Activated CD8-positive, alpha-beta memory T cell treated with anti-CD3 and anti-CD28 coated beads, Interleukin-2, amount 50 U/mL, for 48 hours (primary cell): ENCODE measurements around the gene GPR158.
"Not testable (repeated sequence)": the region's sequence is repeated elsewhere in the genome, so short reads cannot be mapped to it uniquely, and the experiment has no call there.

Source experiments
- DNase-seq: peaks from one replicate; pipeline ENCODE4 v3.0.0-alpha.2; 2020

The GPR158 gene

DNA sequence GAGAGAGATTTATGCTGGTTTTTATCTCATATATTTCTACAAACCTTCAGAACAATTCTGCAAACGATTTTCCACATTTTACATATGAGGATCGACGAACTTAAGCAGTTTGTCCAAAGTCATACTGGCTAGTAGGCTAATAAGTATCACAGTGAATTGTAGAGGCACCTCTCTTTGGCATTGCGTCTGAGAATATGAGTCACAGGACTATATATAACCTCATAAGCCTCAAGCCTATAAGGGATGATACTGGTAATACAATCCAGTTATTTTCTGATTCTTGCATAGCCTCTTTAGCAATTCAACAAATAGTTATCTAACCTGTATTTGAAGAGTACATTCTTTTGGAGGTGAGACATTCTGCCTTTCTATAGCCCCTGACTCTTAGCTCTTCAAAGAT is 129.8 kb downstream of the GPR158 start:
- no peak for DNase-seq

DNA sequence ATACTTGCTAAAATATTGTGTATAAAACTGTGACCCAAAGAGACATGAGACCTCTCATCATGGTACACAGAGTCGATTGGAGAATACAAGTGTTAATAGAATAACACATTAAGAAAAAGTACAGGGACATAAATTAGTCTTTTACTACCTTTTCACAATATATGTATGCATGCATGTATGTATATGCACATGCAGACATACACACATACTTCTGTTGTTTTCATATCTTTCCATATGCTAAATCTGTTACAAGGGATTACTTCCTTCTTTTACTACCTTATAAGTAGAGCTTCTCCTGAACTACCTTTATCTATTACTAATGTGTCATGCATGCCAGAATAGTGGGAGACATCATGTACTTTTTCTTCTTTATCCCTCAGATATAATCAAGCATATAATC is 131.6 kb downstream of the GPR158 start:
- DNase-seq = no peak

DNA sequence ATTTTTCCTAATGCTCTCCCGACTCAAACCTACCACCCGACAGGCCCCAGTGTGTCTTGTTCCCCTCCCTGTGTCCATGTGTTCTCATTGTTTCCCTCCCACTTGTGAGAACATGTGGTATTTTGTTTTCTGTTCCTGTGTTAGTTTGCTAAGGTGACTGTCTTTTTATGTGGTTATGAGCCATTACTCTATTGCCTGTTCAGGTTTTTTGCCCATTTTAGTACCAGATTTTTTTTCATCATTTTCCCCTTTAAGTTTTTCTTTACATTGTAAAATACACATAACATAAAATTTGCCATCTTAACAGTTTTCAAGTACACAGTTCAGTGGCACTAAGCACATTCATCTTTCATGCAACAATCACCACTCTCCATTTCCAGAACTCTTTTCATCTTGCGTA is 133.5 kb downstream of the GPR158 start:
- no peak for DNase-seq

DNA sequence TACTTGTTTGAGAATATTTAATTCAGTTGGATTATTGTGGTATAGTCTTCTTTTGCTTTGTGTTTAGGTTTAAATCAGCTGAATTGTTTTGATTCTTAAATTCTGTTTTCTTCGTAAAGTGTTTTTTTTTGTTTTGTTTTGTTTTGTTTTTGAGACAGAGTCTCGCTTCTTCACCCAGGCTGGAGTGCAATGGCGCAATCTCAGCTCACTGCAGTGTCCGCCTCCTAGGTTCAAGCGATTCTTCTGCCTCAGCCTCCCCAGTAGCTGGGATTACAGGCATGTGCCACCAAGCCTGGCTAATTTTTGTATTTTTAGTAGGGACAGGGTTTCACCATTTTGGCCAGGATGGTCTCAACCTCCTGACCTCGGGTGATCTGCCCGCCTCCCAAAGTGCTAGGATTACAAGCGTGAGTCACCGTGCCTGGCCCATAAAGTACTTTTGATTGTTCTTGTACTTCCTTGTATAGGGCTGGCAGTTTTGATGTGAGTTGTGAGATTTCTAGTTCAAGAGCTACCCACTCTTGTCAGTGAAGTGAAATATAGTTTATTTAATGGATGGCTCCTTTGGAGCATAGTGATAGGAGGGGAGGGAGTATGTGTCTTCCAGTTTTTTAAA is 142.9 kb downstream of the GPR158 start:
- not testable (repeated sequence) for DNase-seq

DNA sequence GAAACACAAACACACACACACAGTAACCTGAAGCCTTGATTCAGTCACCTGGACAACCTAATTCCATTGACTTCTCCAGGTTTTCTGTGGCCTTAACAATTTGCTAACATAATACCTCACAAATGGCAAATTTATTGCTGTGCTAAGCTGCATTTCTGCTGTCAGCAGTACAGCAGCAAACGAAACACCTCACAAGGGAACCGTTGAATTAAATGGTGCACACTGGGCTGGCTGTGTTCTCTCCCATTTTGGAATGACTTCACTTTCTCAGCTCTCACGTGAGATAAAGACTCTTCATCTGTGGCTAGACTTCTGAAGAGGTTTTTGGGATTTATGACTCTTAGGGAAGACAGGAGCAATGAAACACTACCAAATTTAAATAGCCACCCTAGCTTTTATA is 152.5 kb downstream of the GPR158 start:
- no peak for DNase-seq

DNA sequence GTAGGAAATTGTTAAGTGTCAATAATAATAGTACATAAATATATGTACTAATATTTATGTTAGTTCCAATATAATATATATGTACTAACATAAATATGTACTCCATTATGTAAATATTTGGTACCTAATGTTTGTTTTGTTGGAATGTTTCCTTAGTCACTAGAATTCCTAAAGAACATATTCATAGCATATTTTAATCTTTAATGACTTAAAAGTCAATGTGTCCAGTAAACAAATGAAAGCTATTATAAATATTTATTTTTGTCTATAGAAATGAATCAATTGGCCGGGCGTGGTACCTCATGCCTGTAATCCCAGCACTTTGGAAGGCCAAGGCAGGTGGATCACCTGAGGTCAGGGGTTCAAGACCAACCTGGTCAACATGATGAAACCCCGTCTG is 153.6 kb downstream of the GPR158 start:
- DNase-seq = no peak

DNA sequence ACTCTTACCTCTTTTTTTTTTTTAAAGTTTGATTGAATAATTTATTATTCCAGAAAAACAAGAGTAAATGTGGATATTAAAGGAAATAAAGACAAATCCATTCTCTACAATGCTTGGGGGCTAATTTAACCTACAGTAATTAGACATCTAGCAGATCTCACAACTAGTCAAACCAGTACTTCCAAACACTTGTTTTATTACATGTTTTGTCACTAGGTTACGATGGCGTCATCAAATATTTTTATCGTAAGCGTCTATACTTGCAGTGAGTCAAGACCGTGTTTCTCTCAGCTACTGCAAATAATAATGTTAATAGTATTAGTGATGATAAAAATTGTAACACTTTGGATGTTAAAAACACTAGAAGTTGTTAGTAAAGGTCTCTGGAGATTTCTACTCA is 154.8 kb downstream of the GPR158 start:
- not testable (repeated sequence) for DNase-seq

DNA sequence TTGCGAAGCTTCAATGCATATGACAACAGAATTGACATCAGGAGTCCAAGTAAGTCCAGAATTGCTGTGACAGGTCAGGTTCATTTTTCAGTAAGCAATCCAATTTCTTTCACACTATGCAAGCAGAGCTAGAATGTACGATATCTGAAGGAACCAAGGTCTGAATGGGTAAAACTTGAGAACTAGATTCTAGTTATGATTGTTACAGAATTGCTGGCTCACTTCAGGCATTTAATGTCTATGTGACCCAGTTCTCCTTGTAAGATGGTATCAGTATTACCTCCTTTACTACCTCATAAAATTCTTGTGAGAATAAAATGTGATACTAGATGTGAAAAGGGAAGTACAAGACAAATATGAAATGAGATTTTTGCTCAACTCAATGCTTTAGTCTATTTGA is 159.6 kb downstream of the GPR158 start:
- DNase-seq = no peak

DNA sequence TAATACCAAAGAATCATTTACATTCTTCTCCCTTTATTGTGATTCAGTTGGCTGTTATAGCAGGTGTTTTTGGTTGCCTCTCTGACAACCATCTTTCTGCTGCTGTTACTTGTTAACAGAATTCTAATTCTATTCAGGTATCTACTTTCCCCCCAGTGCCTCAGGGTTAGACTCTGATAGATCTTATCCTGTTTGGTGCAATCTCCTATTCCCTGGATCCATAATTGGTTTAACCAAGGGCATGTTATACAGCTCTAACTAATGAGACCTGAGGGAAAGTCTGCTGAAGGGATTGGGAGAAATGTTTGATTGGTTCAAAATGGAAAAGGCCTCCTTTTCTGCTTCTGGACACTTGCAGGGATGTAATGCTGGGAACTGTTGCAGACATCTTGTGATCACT is 161.5 kb downstream of the GPR158 start:
- no peak for DNase-seq

DNA sequence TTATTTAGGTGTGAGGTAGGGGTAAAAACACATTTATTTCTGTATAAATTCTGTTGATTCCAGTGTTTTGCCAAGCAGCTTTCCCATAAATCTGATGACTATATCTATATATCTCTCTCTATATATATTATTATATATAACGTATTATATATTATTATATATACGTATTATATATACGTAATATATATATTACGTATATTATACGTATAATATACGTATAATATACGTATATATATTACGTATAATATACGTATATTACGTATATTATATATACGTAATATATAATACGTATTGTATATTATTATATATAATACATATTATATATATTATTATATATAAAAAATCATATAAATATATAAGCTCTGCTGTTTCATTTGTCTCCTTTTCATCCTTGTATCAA is 163.5 kb downstream of the GPR158 start:
- DNase-seq = no peak

DNA sequence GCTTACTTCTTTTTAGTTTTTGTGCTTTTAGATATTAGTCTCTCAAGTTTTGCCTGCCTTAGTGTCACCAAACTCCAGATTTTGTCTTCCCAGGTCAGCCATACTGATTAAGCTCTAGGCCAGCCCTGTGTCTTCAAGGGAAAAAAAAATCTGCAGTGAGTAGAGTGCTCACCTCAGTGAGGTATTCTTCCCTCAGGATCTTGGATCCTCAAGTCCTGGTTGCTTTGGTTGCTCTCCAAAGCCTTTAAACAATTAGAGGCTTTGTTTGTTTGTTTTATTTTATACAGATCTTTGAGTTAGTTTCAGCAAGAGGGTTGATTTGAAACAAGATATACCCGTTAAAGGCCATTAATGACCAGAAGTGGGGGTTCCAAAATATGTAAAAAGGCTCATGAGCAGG is 165.2 kb downstream of the GPR158 start:
- no peak for DNase-seq

DNA sequence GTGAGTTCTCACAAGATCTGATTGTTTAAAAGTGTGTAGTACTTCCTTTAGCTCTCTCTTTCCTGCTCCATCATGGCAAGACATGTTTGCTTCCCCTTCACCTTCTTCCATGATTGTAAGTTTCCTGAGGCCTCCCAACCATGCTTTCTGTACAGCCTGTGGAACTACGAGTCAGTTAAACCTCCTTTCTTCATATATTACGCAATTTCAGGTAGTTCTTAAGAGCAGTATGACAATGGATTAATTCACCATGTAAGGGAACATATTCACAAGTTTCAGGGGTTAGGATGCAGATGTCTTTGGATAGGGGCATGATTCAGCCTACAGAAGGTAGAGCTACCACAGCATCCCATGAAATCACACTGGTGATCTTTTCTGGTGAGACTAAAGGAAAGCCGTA is 174.7 kb downstream of the GPR158 start:
- DNase-seq = no peak

DNA sequence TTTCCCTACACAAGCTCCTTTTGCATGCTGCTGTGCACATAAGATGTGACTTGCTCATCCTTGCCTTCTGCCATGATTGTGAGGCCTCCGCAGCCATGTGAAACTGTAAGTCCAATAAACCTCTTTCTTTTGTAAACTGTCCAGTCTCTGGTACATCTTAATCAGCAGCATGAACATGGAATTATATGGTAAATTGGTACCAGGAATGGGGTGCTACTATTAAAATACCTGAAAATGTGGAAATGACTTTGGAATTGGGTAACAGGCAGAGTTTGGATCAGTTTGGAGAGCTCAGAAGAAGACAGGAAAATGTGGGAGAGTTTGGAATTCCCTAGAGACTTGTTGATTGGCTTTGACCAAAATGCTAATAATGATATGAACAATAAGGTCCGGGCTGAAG is 181.8 kb downstream of the GPR158 start:
- DNase-seq = no peak

DNA sequence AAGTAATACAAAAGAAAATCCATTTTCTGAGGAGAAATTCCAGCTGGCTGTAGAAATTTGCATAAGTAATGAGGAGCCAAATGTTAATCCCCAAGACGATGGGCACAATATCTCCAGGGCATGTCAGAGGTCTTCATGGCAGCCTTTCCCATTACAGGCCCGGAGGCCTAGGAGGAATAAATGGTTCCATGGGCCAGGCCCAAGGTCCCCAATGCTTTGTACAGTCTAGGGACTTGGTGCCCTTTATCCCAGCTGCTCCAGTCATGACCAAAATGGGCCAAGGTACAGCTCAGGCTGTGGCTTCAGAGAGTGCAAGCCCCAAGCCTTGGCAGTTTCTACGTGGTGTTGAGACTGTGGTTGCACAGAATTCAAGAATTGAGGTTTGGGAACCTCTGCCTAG is 182.5 kb downstream of the GPR158 start:
- DNase-seq = no peak

DNA sequence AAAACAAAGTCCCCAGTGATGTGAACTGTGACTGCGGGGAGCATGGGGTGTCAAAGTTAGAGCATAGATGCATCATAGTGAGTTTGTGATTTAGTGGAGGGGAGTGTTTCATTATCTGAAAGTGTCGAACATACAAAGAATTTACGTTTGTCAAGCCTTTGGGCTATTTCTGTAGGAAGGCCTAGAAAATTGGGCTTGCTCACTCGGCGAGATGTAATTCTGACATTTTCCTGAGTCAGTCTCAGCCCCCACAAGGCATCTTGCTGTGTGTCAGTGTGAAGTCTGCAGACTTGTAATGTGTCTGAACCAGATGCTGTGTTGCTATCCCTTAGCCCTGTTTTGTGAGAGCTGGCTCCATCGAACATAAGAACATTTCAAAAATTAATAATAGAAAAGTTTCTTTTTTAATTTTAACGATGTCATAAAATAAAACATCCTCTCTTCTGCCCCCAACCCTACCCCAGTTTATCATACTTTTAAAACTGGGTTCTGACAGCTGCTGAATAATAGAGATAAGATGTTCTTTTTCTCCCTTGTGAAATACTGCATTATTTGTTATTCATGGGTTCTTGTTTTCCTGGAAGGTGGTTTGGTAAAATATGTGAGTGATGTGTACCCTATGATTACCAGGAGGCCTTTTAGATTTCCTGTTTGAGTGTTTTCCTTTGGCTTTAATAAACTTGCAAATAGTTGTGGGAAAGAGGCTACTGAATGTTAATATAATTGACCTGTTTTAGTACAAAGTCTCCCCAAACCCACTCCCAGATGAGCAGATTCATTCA is 207.4 kb downstream of the GPR158 start:
- DNase-seq = no peak

DNA sequence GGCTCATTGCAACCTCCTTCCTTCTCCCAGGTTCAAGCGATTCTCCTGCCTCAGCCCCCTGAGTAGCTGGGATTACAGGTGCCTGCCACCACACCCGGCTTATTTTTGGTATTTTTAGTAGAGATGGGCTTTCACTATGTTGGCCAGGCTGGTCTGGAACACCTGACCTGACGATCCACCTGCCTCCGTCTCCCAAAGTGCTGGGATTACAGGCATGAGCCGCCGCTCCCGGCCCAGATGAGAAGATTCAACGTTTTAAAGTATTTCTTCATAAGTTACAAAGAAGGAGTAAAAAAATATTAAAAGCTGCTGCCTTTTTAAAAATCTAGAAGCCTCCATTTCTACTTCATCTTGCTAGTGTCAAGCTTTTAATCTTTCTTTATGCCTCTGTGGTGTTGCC is 208.1 kb downstream of the GPR158 start:
- not testable (repeated sequence) for DNase-seq

DNA sequence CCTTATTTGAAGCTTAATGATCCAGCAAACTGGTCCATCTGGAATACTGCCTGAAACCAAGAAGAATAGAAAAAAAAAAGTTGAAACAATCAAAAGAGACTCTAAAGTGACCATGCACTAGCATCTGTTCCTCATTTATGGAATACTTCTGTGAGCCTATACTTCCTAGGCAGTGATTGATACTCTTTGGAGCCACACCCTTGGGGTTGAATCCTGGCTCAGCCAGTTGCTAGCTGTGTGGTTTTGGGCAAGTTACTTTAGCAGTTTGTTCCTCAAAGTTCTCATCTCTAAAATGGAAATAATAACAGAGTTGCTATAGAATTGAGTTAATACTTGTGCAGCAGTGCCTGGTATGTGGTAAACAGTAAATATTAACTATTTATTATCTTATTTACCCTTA is 208.9 kb downstream of the GPR158 start:
- no peak for DNase-seq

DNA sequence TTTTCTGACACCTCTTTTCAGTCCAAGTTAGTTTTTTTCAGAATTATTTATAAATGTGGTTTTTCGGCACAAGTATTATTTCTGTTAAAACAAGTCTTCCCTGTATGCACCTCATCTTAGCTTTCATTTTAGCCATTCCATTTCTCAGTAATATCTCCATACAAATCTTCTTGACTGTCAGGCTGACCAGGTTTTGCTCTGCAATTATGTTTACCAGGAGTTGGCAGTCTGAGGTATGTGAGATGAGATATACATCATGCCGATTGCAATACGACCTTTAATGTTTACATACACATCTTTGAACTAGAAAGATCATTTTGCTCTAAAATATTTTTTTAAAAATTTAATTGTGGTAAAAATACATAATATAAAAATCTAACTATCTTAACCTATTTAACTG is 209.8 kb downstream of the GPR158 start:
- DNase-seq = no peak

DNA sequence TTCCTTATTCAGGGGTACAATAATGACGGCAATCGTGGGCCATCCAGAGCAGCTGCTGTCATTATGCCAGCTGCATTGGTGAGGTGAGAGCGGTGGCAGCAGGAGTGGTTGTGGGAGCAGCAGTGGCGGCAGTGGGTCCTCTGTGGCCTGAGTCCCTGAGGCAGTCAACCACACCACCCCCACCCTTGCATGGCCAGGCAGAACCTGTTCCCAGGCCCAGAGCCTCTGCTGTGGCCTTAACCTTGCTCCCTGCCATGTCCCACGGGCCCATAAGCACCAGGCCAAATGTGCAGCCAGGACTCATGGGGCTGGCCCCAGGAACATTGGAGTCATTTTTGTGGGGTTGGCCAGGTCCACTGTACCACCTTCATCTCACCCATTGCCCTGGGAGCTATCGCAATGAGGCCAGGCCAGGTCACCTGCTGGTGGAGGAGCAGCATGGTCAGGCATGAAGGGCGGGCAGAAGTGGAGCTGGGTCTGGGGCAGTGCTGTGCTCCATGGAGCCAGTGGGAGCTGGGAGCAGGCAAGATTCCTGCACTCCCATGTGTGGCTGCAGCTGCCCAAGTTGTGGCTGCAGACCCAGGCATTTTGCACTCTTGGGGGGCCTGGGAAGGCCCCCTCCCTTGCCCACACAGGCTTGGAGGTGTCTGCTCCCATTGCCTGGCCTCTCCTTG is 213.5 kb downstream of the GPR158 start:
- DNase-seq = no peak

DNA sequence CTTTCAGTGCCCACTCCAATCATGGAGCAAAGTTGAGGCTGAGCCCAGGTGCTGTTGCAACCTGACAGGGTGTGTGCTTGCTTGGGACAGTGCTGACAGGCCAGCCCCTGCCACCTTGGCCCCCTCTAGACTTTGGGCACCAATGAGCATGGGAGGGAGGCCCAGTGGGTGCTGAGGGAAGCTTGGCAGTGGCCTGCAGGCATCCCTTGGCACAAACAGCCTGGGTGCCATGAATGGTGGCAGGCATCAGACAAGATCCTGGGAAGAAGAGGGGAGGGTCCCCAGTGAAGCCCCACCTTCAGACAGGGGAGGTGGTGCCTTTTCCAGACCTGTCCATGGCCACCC is 214.0 kb downstream of the GPR158 start:
- DNase-seq = no peak

DNA sequence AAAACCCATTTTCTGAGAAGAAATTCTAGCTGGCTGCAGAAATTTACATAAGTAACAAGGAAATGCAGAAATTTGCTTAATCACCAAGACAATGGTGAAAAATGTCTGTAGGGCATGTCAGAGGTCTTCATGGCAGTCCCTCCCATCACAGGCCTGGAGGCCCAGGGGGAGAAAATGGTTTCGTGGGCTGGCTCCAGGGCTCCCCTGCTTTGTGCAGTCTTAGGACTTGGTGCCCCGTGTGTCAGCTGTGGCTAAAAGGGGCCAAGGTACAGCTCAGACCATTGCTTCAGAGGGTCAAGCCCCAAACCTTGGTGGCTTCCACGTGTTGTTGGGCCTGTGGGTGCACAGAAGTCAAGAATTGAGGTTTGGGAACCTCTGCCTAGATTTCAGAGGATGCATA is 215.9 kb downstream of the GPR158 start:
- no peak for DNase-seq

DNA sequence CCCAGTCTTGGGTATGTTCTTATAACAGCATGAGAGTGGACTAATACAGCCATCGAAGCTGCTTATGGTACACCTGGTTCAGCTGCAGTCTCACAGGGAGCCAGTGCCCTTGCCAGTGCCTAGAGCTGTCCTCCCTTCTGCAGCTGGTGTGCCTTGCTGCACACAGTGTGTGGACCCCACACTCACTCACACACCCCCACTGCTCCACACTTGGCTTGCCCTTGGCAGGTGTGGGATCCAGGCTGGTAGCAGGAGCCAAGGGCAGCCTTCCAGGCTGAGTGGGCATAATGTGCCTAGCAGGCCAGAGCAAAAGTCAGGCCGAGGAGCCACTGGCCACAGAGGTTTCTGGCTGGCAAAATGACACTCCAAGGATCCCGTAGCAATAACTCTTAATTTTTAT is 217.3 kb downstream of the GPR158 start:
- DNase-seq = no peak

DNA sequence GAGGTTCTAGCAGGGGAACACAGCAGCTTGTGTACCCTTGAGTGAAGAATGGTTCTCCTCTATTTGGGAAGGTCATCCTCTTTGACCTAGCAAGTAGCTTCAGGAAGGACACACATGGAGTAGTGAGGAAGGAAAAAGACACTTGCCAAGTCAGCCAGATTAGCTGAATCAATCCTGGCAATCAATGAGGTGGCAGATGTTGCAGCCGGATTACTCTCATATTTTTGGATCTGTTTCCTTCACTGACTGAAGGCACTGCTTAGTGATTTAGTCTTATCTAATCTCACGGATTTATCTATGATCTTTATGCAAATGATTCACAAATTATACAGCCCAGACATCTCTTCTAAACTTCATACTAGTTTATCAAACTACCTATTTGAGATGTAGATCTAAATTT is 218.8 kb downstream of the GPR158 start:
- no peak for DNase-seq

DNA sequence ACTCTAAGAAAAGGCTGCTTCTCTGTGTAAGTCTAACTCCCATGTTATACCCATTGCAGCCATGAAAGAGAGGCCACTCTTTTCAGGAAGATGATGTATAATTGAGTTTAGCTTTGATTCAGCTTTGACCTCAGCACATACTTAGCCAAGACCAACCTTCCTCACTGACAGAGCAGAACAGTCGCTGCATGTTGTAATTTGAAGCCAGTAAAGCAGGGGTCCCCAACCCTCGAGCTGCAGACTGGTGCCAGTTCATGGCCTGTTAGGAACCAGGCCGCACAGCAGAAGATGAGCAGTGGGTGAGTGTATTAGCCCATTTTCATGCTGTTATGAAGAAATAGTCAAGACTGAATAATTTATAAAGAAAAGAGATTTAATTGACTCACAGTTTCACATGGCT is 223.9 kb downstream of the GPR158 start:
- DNase-seq = no peak

DNA sequence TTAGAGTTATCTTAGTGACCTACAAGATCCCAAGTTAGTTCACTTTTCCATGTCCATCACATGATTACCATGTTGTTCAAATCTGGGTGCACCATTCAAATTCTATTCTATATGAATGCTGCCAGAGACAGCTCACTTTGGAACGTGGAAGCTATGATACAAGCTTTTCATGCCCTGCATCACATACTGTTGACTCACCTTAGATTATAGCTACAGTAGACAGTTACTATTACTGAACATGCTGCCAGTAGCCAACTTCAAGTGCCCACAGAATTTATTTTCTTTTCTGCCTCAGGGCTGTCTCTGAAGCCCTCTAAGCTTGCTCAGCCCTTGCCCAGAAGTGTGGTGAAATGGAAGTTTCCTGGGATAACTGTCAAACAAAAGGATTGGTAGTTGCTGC is 231.1 kb downstream of the GPR158 start:
- no peak for DNase-seq
